ENCODE data around the gene EXOSC5. TPM values are rescaled to one million over a fixed set of nuclear protein-coding genes. Genes with fewer than 3 reads are reported as not detected.

Gene EXOSC5
- total and polyA plus RNA-seq, 2 of the 4 experiments (the other 2 are of a cell fraction): 19.0 to 25.2 TPM

DNA sequence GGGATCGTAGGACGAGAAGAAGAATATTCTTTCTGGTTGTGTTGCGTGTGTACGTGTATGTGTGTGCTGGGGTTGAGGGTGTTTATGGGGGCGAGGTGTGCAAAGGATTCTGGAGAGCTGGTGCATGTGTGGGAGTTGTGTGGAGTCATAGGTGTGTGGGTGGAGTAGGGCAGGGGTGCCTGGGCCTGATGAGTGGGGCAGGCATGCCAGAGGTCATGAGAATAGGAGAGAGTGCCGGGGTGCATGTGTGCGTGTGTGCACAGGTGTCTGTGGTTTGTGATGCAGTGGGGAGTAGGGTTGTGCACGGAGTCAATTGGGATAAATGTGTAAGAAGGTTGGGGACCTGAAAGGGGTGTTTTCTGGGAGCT is 20.2 kb downstream of the EXOSC5 start:
- H3K9me1 ChIP-seq (ENCODE audit: insufficient read depth, low read length): peaks cover 10% of the 10 kb centered on the region
- H2BK5ac ChIP-seq (ENCODE audit: low read depth, low read length, poor library complexity, severe bottlenecking): no peak overlapping the region
- H4K20me1 ChIP-seq (ENCODE audit: insufficient read depth, low read length): peaks cover 3% of the 10 kb centered on the region; the same call in 1 of the 2 replicates
- peak overlapping the region; percentile 97 for H2AFZ ChIP-seq (replicated peaks; ENCODE audit: low read length, poor library complexity)
- no peak overlapping the region for H2BK20ac ChIP-seq (ENCODE audit: low read depth, low read length)
- peak overlapping the region; percentile 19 for H4K5ac ChIP-seq (ENCODE audit: low read depth, low read length)
- H3K36me3 ChIP-seq (ENCODE audit: control insufficient read depth, insufficient read depth, low read length): no peaks in the 10 kb centered on the region; the same call in 1 of the 2 replicates
- peak overlapping the region; percentile 78 for H3K4ac ChIP-seq (ENCODE audit: low read depth, low read length)
- peak overlapping the region; percentile 8; the same call in 1 of the 2 replicates for H3K18ac ChIP-seq (ENCODE audit: low read depth, low read length)
- peak overlapping the region; percentile 75 for H3K4me3 ChIP-seq (ENCODE audit: insufficient read depth, low read depth, low read length)
- peak overlapping the region; percentile 92 for H3K4me2 ChIP-seq (ENCODE audit: low read depth, low read length)
- peak overlapping the region; percentile 11; the same call in 1 of the 2 replicates for H3K23ac ChIP-seq (ENCODE audit: low read depth, low read length)
- H3K14ac ChIP-seq (replicated peaks; ENCODE audit: low read depth, low read length): 0 out of 2 replicates have a peak overlapping the region, but pooled peaks have one; percentile 90
- no peak overlapping the region for H2BK15ac ChIP-seq (ENCODE audit: low read depth, low read length)
- peaks cover 9% of the 10 kb centered on the region for H3K4me1 ChIP-seq (ENCODE audit: control insufficient read depth, insufficient read depth, low read length)
- no peak overlapping the region; the same call in 1 of the 2 replicates for H3K27ac ChIP-seq (ENCODE audit: insufficient read depth, low read length)
- H3K79me1 ChIP-seq (ENCODE audit: low read depth in 1 of 2, low read length in 2 of 2): peaks cover 0 to 23% of the 10 kb centered on the region in 2 experiments; a peak in 3 of 4 replicates
- ATAC-seq (ENCODE audit: low read depth) (no peak; the same call in 1 of the 2 replicates), DNase-seq (no peak)
- peak overlapping the region; percentile 21 for H2AK9ac ChIP-seq (replicated peaks; ENCODE audit: low read depth, low read length, poor library complexity)
- H3K56ac ChIP-seq (ENCODE audit: extremely low read depth, insufficient read depth, low read length): no peak overlapping the region
- peak overlapping the region in 1 of 2 experiments; percentile 54; a peak in 1 of 4 replicates for H4K8ac ChIP-seq (ENCODE audit: low read depth in 2 of 2, low read length in 2 of 2)
- H3K9me3 ChIP-seq (ENCODE audit: control insufficient read depth, insufficient read depth, low read length): no peaks in the 10 kb centered on the region
- peak overlapping the region; percentile 67 for H3K9ac ChIP-seq (ENCODE audit: low read depth, low read length)
- H4K91ac ChIP-seq (ENCODE audit: insufficient read depth, low read depth, low read length): no peak overlapping the region
- H2BK120ac ChIP-seq (ENCODE audit: low read depth, low read length): no peak overlapping the region
- no TSS peak for BruUV-seq (replicated peaks)
- ChIA-PET POLR2A (ENCODE audit: unreplicated experiment) (no interaction called here), CTCF (no interaction called here)
- in situ Hi-C loops (cut with MboI; ENCODE audit: low sequenced_read_pairs) (no loop called here), intact Hi-C loops (cut with micrococcal nuclease) (no loop called here), dilution Hi-C loops (cut with HindIII; ENCODE audit: low sequenced_read_pairs, unreplicated experiment) (no loop called here)
- no peak for TF ChIP-seq RFX5 (IDR thresholded peaks at IDR 0.05; ENCODE audit: low read depth, low read length)
- no peak for TF ChIP-seq SMC3 (IDR thresholded peaks at IDR 0.05; ENCODE audit: low read depth, low read length)
- TF ChIP-seq CHD1 (IDR thresholded peaks at IDR 0.05; ENCODE audit: low read depth, low read length): no peak
- no peak for TF ChIP-seq MAZ (IDR thresholded peaks at IDR 0.05; ENCODE audit: borderline replicate concordance, low read depth, low read length)
- TF ChIP-seq, protein P1, sequence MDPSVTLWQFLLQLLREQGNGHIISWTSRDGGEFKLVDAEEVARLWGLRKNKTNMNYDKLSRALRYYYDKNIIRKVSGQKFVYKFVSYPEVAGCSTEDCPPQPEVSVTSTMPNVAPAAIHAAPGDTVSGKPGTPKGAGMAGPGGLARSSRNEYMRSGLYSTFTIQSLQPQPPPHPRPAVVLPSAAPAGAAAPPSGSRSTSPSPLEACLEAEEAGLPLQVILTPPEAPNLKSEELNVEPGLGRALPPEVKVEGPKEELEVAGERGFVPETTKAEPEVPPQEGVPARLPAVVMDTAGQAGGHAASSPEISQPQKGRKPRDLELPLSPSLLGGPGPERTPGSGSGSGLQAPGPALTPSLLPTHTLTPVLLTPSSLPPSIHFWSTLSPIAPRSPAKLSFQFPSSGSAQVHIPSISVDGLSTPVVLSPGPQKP (IDR thresholded peaks at IDR 0.05; ENCODE audit: borderline replicate concordance, low read depth, low read length): no peak
- no peak for TF ChIP-seq BHLHE40 (IDR thresholded peaks at IDR 0.05; ENCODE audit: low read depth, low read length)
- no peak for TF ChIP-seq NFE2L2 (IDR thresholded peaks at IDR 0.05; ENCODE audit: low read depth, low read length)
- TF ChIP-seq POLR2A (IDR thresholded peaks at IDR 0.05; ENCODE audit: low read depth, low read length): no peak
- TF ChIP-seq, protein P2, sequence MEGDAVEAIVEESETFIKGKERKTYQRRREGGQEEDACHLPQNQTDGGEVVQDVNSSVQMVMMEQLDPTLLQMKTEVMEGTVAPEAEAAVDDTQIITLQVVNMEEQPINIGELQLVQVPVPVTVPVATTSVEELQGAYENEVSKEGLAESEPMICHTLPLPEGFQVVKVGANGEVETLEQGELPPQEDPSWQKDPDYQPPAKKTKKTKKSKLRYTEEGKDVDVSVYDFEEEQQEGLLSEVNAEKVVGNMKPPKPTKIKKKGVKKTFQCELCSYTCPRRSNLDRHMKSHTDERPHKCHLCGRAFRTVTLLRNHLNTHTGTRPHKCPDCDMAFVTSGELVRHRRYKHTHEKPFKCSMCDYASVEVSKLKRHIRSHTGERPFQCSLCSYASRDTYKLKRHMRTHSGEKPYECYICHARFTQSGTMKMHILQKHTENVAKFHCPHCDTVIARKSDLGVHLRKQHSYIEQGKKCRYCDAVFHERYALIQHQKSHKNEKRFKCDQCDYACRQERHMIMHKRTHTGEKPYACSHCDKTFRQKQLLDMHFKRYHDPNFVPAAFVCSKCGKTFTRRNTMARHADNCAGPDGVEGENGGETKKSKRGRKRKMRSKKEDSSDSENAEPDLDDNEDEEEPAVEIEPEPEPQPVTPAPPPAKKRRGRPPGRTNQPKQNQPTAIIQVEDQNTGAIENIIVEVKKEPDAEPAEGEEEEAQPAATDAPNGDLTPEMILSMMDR (conservative IDR thresholded peaks at IDR 0.05; ENCODE audit: low read depth, low read length): no peak
- no peak for TF ChIP-seq MAFK (IDR thresholded peaks at IDR 0.05; ENCODE audit: low read depth, low read length)
- TF ChIP-seq, protein P3, sequence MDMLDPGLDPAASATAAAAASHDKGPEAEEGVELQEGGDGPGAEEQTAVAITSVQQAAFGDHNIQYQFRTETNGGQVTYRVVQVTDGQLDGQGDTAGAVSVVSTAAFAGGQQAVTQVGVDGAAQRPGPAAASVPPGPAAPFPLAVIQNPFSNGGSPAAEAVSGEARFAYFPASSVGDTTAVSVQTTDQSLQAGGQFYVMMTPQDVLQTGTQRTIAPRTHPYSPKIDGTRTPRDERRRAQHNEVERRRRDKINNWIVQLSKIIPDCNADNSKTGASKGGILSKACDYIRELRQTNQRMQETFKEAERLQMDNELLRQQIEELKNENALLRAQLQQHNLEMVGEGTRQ (IDR thresholded peaks at IDR 0.05; ENCODE audit: low read depth, low read length): no peak
- TF ChIP-seq CEBPB (IDR thresholded peaks at IDR 0.05; ENCODE audit: low read depth, low read length): no peak
- H2AK5ac ChIP-seq (ENCODE audit: low read depth, low read length): peak overlapping the region; percentile 10; the same call in 1 of the 2 replicates
- H3K27me3 ChIP-seq (ENCODE audit: control insufficient read depth, insufficient read depth, low read length): no peaks in the 10 kb centered on the region
- WGBS, 2 experiments (ENCODE audit: extremely low coverage in 2 of 2, insufficient read length in 1 of 2): 75% methylated on average over 7 of the region's 8 CpGs; no CpG with 5 or more reads in 1 of the 2 experiments
